Activated T-helper 1 cell treated with anti-CD3 and anti-CD28 coated beads, Interleukin-12 subunit alpha, Interleukin-12 subunit beta, Interleukin-2, Interleukin-4 antibody, amounts not matched to agents 30 ng/mL and 10 ng/mL and 1 ng/mL, durations not matched to agents 14 hours and 24 hours and 36 hours (primary cell): Measurements from ENCODE around the gene OR5A1. TPM values are rescaled to one million over a fixed set of nuclear protein-coding genes. Genes with fewer than 3 reads are reported as not detected.

Source experiments
- total RNA-seq: library from RNA; stranded (reverse); gene quantifications from 2 replicates; pipeline ENCODE4 v1.2.3, GENCODE V29; 2022

The OR5A1 gene
- total RNA-seq, 1 donor from 2014 or later: not detected

Other genes with a start within 250 kb of the OR5A1 start
- not detected in 2 replicates for gene MPEG1, start 223.5 kb upstream of the OR5A1 start, total RNA-seq
- gene OR5AN1, start 77.6 kb upstream of the OR5A1 start, total RNA-seq: not detected in 2 replicates
- gene OR5A2, start 10.1 kb upstream of the OR5A1 start, total RNA-seq: not detected in 2 replicates
- gene OR4D6, start 20.5 kb downstream of the OR5A1 start, total RNA-seq: not detected in 2 replicates
- gene OR4D10, start 36.8 kb downstream of the OR5A1 start, total RNA-seq: not detected in 2 replicates
- not detected in 2 replicates for gene OR4D11, start 67.1 kb downstream of the OR5A1 start, total RNA-seq
- not detected in 2 replicates for gene OR4D9, start 75.1 kb downstream of the OR5A1 start, total RNA-seq
- gene OSBP, start 179.3 kb downstream of the OR5A1 start, total RNA-seq: 40.5 and 41.7 TPM in 2 replicates
- gene PATL1, start 232.6 kb downstream of the OR5A1 start, total RNA-seq: 68.7 and 74.0 TPM in 2 replicates